HG03439 (cell line): ENCODE results near the gene DGCR2.
"Not testable (repeated sequence)": the region's sequence is repeated elsewhere in the genome, so short reads cannot be mapped to it uniquely, and the experiment has no call there.

Source experiments
- ATAC-seq: cut with Tn5 transposase; IDR thresholded peaks from one replicate; pipeline ENCODE4 v1.9.1; 2021; ENCODE audit warnings: mild to moderate bottlenecking, moderate library complexity; ENCODE audit not compliant: unreplicated experiment

The DGCR2 gene

DNA sequence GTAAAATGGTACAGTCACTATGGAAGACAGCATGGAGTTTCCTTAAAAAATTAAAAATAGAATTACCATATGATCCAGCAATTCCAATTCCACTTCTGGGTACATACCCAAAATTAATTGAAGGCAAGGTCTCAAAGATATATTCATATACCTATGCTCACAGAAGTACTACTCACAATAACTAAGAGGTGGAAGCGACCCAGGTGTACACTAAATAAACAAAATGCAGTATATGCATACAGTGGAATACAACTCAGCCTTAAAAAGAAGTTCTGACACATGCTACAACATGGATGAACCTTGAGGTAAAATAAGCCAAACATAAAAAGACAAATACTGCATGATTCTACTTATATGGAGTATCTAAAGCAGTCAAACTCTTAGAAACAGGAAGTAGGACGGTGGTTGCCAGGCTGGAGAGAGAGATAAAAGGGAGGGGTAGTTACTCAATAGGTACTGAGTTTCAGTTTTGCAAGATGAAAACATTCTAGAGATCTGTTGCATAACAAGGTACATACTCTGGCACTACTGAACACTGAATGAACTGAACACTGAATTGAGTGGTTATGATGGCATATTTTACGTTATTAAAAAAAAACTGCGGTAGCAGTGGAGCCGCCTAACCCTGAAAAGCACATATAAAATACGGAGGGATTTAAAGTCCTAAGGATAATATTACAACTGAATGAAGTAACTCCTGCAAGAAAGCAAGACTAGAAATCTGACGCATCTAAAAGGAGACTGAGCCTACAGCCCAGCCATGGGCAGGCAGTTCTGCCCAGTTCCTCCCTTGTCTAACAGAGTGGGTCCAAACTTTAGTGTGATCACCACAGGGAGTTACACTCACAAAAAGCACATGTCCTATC lies 12.8 kb downstream of the DGCR2 start:
- ATAC-seq, result peak; percentile 68

DNA sequence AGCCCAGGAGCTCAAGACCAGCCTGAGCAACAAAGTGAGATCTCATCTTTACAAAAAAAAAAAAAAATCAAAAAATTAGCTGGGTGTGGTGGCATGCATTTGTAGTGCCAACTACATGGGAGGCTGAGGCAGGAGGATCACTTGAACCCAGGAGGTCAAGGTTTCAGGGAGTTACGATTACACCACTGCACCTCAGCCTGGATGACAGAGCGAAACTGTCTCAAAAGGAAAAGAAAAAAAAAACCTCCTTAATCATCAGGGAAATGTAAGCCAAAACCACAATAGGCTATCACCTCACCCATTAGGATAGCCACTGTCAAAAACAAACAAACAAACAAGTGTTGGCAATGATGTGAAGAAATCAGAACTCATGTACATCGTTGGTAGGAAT lies 13.4 kb downstream of the DGCR2 start:
- no peak for ATAC-seq

DNA sequence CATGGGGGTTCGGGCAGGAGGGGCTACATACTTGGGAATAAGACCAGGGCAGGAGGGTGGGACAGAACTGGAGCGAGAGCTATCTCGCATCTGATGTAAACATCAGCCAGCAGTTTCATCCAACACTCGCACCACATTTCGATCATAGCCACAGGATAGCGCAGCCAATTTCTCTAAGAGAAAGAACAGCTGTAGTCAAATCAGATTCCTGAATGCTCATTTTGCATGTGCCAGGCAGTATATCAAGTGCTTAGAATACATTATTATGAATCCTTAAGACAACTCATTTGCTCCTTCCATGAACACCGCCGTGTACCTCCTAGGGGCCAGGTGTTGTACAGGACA lies 14.5 kb downstream of the DGCR2 start:
- no peak for ATAC-seq

DNA sequence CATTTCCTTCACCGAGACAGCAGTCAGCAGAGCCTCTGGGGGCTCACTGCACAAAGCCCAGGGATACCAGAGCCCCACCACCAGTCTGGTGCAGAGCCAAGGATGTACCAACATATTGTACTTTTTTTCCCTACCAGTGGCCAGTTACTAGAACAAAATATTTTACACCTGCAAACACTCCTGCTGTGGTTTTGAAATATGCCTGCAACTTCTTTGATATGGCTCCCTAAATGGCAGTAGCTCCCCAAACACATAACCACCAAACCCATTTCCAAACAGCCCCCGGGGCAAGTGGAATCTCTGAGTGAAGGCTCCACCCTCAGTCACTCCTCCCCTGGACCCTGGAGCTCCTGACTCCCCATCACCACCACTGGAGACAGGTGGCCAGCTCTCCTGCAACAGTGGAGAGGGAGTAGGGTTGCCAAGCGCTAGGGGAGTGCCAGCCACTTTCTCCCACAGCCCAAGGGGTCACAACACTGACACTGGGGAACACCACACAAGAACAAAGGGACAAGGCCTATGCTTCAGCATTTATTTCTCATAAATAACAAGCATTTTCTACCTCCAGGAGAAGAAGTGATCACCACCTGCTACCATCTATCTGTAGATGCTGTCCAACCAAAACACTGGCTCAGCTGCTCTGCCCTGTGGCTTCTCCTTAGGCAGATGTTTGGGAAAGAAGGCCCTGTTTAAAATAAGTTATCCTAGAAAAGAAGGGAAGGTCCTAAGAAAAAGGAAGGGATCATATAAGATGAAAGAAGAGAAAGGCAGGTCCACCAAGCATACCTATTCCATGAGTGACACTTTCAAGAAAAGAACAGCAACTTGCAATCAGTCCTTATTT lies 15.1 kb downstream of the DGCR2 start:
- ATAC-seq, result no peak

DNA sequence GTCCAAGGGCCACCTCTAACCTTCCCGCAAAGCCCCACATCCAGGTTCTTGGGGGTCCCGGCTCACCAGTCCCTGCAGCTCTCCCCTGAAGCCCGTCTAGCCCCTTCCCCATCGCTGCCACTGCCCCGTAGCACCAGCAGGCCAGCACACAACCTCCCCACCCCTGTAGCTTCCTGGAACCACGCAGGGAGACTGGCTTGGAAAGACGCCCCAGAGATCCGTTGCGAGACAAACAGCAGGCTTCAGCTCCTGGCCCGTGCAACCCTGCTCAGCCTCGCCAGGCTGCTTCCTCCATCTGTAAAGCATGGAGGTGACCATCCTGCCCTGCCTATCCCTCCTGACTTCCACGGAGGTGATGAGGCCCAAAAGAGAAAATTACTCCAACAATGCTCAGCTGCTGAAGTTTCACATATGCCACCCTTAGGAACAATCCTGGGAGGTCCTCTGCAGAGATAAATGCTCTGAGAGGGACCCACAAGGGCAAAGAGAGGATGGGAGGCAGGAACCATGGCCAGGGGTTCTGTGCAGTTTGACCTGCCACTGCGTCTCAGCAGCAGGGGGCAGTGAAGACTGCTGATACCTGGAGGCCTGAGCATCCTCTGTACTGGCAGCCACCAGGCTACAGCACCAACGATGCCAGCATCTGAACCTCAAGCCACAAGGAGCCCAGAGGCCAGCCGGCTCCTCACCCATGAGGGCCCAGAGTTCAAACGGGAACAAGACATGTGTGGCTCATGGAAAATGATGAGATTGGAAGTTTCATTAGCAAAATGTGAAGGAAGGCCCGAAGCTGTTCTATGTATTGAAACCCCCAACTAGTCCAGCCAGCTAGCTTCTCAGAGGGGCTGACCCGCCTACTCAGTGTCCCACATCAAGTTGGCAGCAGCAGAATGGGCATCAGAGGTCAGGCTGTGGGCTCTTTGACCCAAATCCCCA lies 16.1 kb downstream of the DGCR2 start:
- ATAC-seq, result no peak

DNA sequence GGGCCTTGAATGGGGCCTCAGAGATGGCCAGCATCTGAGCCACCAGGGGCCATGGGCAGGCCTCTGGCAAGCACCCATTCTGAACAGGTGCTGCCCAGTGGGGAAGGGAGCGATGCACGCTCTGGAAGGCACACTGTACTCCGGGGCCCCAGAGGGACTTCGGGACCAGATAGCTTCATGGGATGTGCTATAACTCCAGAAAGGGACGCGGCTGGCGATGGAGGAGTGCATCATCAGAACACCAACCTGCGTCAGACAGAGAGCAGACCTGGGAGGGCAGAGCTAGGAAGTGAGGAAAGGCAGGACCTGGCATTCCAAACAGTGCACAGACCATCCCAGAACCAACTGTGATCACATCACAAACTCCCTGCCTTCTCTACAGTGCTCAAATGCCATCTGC lies 16.8 kb downstream of the DGCR2 start:
- ATAC-seq, result no peak

DNA sequence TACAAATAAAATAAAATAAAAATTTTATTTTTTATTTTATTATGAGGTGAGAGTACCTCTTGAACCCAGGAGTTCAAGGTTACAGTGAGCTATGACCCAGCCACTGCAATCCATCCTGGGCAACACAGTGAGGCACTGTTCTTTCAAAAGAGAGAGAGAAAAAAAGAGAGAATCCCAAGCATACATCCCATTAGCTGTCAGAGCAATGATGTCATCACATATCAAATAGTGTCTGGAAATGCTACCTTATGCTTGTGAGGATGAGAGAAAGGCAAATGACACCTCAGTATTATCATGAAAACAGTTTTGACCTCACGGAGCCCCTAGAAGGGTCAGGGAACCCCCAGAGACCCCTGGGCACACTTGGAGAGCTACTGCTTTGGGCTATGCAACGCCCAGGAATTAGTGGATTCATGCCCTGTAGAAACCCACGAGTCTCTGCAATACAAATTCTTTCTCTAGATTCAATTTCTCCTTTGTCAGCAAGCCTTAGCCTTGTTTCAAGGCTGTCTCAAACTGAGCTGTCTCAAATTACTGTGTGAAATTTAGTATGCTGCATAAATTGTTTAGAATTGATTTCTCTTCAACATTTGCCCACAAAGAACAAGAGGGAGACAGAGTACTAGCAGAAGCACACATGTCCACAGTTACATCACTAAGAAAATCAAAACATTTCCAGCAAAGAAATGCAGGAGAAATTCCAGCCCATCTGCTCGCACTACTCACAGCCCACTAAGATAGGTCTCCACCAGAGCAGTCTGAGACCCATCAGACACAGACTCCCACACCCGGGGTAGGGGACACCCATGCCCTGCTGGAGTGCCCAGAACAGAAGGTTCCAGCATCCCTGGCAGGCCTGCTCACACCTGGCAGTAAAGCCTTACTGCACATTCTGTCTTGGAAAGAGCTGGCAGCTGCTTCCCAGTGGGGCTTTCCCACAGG lies 18.1 kb downstream of the DGCR2 start:
- ATAC-seq, result no peak

DNA sequence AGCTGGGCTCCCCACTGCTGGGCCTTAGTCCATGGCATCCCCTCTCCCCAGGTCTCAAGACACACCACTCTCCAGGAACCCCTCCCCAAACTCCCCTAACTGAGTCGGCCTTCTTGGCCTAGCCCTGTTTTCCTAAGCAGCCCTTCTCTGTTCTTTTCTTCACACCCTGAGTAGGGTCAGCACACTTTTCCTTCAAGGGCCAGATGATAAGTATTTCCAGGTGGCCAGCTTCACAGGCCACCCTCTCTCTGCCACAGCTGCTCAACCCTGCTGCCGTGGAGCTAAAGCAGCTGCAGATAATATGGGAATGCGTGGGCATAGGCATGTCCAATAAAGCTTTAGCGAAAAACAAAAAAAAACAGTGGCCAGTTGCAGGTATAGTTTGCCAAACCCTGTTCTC lies 24.1 kb downstream of the DGCR2 start:
- no peak for ATAC-seq

DNA sequence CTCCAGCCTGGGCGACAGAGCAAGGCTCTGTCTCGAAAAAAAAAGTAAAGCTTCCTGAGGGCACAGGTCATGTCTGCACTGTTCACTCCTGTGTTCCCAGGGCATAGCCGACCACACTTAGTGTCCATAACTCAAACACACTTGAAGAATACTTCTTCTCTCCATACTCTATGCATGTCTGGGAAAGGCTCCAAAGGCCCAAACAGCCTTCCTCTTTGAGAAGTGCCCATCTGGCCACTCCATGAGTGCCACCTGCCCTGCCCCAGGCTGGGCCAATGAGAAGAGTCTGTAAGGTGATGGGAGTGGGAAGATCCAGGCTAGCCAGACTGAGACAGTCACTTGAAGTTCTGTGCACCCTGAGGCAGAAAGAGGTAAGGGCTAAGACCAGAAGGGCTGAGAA lies 24.7 kb downstream of the DGCR2 start:
- ATAC-seq, result no peak

DNA sequence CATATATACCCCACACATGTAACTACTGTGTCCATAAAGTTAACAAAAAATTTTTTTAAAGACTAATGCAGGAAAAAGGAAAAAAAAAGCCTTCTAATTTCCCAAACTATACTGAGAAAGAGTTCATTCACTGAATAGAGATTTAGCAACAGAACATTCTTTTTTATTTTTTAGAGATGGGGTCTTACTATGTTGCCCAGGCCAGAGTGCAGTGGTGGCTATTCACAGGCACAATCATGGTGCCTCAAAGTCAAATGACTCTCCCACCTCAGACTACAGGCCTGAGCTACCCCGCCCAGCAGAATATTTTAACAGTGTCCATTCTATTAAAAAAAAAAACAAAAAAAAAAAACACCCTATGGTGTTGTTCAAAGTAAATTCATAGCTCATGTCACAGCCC lies 25.7 kb downstream of the DGCR2 start:
- ATAC-seq, result no peak

DNA sequence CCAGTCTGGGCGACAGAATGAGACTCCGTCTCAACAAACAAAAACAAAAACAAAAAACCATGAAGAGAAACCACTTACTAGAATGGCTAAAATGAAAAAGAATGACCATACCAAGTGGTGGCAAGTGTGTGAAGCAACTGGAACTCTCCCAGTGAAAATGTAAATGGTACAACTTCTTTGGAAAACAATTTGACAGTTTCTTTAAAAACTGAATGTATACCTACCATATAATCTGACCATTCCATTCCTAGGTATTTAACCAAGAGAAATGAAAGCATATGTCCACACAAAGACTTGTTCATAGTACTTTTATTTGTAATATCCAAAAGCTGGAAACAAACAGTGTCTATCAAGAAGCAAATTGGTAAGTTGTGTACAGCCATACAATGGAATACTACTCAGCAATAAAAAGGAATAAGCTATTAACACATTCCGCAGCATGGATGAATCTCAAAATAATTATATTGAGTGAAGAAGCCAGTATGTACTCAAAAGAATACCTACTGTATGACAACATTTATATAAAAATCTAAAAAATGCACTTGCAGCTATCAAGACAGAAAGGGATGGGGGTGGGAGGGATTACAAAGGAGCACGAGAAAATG lies 27.7 kb downstream of the DGCR2 start:
- no peak for ATAC-seq

DNA sequence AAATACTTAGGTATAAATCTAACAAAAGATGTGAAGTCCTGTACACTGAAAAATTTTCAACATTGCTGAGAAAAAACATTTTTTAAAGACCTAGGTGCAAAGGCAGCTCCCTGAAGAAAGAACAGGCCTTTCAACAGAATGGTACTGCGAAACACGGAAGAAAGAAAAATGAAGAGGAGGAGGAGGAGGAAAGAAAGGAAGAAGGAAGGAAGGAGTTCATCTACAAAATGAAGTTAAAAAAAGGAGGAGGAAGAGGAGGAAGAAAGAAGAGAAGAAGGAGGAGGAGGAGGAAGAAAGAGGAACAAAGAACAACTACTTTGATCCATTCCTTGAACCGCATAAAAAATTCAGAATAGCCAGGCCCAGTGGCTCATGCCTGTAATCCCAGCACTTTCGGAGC lies 29.5 kb downstream of the DGCR2 start:
- ATAC-seq, result no peak

DNA sequence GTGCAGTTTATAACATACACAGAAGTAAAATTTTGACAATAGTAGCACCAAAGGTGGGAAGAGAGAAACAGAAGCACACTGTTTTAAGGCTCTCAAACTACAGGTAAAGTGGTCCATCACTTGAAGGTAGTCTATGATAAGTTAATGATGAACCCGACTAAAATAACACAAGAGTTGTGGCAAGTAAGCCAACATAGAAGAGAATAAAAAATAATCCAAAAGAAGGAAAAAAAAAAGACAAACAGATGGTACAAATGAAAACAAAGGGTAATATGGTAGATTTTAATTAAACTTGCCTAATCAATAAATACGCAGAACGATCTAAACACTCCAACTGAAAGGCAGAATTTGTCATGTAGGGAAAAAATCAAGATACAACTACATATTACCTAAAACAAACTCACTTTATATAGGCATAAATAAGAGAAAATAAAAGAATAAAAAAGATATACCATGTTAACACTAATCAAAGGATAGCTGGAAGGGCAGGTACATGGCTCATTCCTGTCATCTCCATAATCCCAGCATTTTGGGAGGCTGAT lies 31.6 kb downstream of the DGCR2 start:
- no peak for ATAC-seq

DNA sequence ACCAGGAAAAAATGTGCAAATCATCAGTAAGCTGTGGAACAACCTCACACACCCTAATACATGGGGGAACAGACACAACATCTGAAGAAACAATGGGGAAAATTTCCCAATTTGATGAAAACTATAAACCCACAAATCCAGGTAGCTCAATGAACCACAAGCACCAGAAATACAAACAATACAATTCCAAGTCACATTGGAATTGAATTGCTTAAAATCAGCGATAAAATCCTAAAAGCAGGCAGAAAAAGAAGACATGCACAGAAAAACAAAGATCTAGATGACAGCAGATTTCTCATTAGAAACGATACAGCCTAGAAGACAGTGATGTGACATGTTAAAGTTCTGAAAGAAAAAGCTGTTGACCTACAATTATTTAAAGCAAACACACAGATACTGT lies 32.0 kb downstream of the DGCR2 start:
- ATAC-seq, result no peak

DNA sequence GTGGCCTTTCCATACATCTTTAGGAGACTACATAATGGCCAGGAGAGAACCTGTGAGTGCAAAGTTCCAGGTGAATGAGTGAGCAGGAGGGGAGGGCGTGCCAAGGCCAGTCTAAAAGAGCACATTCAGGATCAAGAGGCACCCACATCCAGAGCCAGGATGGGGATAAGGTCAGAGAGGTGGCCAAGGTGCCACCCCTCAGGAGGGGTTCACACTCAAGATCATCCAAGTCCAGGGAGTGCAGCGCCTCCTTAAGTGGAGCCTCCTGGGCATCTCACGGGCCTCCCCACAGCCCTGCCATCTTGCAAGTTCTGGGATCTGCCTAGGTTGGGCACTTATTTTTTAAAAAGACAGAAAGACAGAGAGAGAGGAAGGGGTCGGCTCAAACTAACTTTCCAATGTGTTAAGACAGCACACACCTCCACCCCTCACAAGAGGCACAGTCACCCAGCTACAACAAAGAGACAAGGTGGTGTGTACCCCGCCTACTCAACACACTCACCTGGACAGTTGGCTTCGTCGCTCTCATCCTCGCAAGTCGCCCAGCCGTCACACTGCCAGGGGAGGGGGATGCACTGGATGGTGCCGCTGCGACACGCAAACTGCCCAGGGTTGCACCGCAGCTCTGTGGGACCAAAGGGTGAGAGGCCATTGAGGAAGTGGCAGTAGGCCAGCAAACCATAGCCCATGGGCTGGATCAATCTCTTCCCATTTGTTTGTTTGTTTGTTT lies 33.2 kb downstream of the DGCR2 start:
- ATAC-seq, result no peak

DNA sequence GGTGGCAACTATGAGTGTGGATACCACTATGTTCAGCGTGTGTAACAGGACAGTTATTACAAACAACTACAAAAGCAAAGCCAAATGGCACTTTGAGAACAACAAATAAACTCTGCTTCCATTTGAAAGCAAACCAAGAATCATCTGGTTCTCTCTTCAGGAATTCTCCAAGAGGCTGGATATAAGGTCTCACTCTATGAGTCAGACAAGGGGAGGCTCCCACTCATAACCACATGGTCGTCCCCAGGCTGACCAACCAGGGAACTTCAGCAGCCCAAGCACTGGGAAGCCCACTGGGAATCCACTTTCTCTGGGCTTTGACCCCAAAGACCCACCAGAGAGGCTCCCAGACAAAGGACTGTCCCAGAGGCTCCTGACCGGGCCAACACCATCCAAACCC lies 35.3 kb downstream of the DGCR2 start:
- ATAC-seq, result no peak

DNA sequence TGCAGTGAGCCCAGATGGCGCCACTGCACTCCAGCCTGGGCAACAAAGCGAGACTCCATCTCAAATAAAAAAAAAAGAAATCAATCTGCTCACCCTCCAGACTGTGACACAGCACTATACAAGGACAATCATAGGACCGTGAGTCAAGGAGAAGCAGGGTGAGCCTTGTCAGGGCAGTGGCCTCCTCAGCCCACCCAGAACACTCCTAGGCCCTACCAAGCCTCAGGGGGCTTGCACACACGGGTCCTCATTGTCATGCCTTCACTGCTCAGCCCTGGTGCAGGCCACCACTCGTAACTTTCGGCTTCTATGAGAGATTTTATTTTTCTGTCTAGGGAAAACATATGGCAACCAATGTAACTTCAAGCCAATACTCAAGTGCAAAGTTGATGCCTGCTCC lies 35.8 kb downstream of the DGCR2 start:
- no peak for ATAC-seq

DNA sequence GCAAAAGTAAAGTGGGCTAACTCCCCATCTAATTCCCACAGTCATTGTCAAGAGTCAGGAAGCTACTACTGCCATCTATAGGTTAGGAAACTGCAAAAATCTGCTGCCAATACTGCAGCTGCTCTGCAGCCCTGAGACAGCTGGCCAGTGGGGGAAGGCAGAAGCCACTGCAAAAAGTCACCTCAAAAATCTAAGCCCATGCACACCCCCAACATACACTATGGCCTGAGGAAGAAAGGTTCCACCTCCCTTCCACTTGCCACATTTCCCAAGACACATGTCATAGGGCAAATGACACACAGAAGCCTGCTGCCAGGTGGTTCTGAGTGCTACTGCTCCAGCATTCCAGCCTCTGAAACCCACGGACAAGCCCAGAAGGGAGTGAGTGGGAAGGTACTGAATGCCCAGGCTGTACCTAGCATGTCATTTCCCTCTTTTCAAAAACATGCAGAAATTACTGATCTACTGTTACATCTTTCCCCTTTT lies 36.9 kb downstream of the DGCR2 start:
- ATAC-seq, result no peak

DNA sequence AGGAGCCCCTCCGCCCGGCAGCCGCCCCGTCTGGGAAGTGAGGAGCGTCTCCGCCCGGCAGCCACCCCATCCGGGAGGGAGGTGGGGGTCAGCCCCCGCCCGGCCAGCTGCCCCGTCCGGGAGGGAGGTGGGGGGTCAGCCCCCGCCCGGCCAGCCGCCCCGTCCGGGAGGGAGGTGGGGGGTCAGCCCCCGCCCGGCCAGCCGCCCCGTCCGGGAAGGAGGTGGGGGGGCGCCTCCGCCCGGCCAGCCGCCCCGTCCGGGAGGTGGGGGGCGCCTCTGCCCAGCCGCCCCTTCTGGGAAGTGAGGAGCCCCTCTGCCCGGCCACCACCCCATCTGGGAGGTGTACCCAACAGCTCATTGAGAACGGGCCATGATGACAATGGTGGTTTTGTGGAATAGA lies 37.6 kb downstream of the DGCR2 start:
- ATAC-seq, result not testable (repeated sequence)
